Neural cell (in vitro differentiated cells): ENCODE results near the gene RAET1E.

ENCODE experiments used
- RAD21 ChIP-seq: fragments of 450-650 bp; conservative IDR thresholded peaks from 2 replicates; pipeline ENCODE4 v1.6.1; 2014; ENCODE audit warnings: antibody characterized with exemption, mild to moderate bottlenecking, moderate library complexity
- TF ChIP-seq, protein P1 (sequence below): IDR thresholded peaks from 2 replicates; pipeline ENCODE4 v1.6.1; 2012; ENCODE audit warnings: borderline replicate concordance

DNA sequence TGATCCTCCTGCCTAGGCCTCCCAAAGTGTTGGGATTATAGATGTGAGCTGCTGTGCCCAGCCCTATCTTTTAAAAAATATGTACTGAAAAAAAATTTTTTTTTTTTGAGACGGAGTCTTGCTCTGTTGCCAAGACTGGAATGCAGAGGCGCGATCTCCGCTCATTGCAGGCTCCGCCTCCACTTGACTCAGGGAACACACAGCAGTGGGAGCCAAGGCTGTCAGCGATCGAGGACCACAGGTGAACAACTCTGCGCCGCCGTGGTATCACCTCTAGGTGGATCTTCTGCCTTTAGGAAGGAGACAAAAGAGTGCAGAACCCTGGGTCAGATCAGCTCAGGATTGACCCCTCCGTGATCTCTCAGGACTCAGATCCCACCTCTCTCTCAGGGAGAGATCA is 13.7 kb downstream of the RAET1E start:
- TF ChIP-seq RAD21: no peak
- TF ChIP-seq, protein P1, sequence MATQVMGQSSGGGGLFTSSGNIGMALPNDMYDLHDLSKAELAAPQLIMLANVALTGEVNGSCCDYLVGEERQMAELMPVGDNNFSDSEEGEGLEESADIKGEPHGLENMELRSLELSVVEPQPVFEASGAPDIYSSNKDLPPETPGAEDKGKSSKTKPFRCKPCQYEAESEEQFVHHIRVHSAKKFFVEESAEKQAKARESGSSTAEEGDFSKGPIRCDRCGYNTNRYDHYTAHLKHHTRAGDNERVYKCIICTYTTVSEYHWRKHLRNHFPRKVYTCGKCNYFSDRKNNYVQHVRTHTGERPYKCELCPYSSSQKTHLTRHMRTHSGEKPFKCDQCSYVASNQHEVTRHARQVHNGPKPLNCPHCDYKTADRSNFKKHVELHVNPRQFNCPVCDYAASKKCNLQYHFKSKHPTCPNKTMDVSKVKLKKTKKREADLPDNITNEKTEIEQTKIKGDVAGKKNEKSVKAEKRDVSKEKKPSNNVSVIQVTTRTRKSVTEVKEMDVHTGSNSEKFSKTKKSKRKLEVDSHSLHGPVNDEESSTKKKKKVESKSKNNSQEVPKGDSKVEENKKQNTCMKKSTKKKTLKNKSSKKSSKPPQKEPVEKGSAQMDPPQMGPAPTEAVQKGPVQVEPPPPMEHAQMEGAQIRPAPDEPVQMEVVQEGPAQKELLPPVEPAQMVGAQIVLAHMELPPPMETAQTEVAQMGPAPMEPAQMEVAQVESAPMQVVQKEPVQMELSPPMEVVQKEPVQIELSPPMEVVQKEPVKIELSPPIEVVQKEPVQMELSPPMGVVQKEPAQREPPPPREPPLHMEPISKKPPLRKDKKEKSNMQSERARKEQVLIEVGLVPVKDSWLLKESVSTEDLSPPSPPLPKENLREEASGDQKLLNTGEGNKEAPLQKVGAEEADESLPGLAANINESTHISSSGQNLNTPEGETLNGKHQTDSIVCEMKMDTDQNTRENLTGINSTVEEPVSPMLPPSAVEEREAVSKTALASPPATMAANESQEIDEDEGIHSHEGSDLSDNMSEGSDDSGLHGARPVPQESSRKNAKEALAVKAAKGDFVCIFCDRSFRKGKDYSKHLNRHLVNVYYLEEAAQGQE: no peak
